HG03521 (cell line): ENCODE results near the gene OR8D1.

Experiments used
- ATAC-seq: cut with Tn5 transposase; IDR thresholded peaks from one replicate; pipeline ENCODE4 v1.9.1; 2021; ENCODE audit warnings: mild to moderate bottlenecking, moderate library complexity; ENCODE audit not compliant: unreplicated experiment

The OR8D1 gene

GRCh38 chr11:124313849-124314248 is at the start of gene OR8D1:
Gene OR8D1, minus strand, starts transcription at chr11:124313949. Its CDS starts 3,183 bp downstream, at chr11:124310766.
- ATAC-seq, result no peak

DNA sequence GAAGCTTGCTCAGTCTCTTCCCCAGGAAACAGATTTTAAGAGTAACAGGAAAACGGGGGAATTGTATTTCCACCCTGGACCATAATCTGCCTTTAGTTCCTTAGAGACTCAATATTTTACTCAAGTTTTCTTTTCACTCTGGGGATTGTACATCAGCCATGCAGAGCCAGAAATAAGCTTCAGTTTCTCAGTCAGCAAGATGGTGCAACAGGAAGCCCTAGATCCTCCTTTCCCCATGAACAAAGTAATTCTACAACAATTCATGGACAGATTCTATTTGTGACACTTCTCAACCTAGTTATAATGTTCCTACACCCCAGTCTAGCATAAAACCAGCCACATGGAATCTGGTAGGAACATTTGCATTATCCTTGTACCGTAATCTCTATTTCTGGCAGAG is 45.8 kb upstream of the OR8D1 start:
- ATAC-seq, result no peak

DNA sequence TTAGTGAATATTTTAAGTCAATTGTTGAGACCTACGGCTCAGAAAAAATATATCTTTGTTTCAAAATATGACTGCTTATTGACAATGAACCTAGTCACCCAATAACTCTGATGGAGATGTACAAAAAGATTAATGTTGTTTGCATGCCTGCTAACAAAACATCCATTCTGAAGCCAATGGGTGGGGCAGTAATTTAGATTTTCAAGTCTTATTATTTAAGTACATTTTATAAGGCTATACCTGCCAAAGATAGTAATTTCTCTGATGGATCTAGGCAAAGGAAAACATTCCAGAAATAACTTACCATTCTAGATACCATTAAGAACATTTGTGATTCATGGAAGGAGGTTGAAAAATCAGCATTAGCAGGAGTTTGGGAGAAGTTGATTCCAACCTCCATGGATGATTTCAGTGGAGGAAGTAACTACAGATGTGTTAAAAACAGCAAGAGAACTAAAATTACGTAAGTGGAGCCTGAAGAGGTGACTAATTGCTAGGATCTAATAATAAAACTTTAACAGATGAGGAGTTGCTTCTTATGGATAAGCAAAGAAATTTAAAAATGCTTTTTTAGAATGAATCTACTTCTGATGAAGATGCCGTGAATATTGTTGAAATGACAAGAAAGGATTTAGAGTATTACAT is 32.7 kb upstream of the OR8D1 start:
- no peak for ATAC-seq

DNA sequence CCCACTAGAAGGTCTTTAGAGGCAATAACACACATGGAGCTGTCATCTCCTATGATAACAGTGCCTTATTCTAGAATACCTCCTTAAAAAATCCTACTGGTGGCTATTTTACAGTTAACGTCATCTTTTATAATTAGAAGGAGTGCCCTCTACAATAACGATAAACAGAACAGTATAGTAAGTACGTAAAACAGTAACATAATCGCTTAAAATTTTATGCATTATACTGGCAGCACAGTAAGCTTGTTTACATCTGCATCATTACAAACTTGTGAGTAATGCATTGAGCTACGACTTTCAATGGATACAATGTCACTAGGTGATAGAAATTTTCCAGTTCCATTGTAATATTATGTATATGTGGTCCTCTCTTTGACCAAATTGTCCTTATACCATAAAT is 30.6 kb upstream of the OR8D1 start:
- no peak for ATAC-seq

DNA sequence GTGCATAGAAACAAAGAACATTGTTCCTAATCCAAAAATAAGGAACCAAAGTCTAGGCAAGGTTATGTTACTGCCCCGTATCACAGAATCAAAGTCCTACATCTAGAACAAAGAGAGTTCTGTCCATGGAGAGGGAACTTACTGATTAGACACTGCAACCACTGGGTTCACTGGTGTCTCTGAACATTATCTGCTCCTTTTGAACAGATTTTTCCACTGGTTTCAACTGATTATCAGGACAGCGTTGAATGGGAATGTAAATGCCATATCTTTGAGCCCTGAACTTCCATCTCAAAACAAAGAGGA is 26.3 kb upstream of the OR8D1 start:
- no peak for ATAC-seq

DNA sequence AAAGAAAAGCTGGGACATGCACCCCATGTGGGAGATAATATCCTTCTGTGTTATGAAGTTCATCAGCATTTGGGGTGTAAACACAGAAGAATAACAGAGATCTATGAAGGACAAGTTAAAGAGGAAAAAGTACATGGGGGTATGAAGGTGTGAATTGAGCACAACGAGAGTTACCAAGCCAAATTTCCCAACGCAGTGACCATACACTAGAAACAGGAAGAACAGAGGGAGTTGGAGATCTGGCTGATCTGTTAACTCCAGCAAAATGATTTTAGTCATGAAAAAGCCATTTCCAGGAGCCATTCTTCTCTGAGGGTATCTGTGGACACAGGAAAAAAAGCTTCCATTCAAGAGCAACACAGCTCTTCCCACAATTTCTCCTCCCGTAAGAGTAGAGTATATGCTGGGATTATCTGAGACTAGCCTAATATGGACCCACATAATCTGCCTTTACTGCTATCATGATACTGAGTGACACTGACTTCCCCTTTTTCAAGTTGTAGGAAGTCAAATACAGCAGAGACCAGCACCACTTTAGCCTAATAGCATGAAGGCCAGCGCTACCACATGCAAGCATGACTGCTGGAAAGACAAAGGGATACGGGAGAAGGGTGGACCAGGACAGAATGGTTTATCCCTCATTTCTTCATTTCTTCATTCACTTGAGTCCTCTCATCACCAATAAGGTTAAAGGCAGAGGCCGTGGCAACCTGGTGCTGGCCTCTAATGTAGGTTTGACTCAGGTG is 25.8 kb upstream of the OR8D1 start:
- ATAC-seq, result no peak

- ATAC-seq, result no peak
These were observed 18.1 kb upstream of the OR8D1 start for GRCh38 chr11:124331873-124332272.

GRCh38 chr11:124329787-124330478 is 16.2 kb upstream of the OR8D1 start:
- peak; percentile 77 for ATAC-seq

DNA sequence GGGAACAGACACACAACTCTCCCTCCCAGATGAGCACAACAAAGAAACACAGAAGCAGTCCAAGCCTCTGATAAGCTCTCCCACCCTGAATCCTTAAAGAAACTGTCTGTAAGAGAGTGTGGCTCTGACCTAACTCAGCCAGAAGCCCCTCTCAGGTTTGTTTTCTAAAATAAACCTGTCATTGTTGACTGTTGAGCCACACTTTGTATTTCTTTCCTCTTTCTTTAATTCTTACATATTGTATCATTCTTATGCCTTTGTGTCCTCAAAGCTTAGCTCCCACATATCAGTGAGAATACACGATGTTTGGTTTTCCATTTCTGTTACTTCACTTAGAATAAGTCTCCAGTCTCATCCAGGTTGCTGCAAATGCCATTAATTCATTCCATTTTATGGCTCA is 14.0 kb upstream of the OR8D1 start:
- no peak for ATAC-seq

DNA sequence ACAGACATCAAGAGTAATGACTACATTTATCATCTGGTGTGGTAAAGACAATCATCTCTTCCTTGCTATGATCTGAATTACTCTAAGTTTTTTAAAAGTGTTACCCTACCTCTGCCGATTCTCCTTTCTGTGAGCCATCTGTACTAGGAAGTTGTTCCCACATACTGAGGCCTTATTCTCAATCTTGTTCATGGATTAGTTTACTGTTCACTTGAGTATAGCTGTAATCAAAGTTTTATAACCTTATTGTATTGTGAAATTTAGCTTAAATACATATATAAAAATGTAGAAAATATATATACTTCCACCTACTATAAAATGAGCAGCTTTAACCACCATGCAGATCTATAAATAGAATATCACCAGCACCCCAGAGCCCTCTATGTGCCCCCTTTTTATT is 8.6 kb upstream of the OR8D1 start:
- no peak for ATAC-seq

GRCh38 chr11:124320097-124320496 is 6.3 kb upstream of the OR8D1 start, which contains the start of gene OR8D2:
Gene OR8D2, minus strand, starts transcription at chr11:124320197. Its CDS starts 0 bp downstream, at chr11:124320197.
- no peak for ATAC-seq

DNA sequence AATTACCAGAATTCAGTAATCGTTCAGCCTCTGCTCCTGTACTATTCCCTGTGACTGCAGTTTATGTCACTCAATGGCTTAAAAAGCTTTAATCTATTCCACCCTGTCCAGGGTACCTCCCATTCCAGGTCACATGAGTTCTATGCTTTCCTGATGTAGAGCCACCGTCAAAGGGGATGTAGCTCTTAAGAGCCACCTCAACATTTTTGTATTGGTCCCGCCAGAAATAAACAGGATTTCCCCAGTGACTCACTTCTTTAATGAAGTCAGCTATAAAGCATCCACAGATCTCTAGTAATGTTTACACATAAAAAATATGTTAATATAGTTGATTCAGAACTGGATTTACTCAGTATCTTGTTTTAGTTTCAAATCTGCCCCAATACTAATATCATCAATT is 1.3 kb upstream of the OR8D1 start:
- ATAC-seq, result no peak

DNA sequence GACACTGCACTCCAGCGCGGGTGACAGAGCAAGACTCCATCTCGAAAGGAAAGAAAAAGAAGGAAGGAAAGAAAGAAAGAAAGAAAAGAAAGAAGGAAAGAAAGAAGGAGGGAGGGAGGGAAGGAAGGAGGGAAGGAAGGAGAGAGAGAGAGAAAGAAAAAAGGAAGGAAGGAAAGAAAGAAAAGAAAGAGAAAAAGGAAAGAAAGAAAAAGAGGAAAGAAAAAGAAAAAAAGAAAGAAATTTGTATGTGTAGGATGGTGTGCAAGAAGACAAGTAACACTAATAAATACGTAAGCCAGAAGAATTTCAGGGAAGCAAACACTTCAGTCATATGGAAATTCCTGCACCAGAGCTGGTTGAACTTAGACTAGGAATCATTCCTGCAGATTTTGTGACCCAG is 618 bp downstream of the OR8D1 start:
- no peak for ATAC-seq

- no peak for ATAC-seq
These were observed 2.1 kb downstream of the OR8D1 start for GRCh38 chr11:124311670-124312069.

GRCh38 chr11:124311269-124311668 is 2.5 kb downstream of the OR8D1 start:
- ATAC-seq, result no peak

DNA sequence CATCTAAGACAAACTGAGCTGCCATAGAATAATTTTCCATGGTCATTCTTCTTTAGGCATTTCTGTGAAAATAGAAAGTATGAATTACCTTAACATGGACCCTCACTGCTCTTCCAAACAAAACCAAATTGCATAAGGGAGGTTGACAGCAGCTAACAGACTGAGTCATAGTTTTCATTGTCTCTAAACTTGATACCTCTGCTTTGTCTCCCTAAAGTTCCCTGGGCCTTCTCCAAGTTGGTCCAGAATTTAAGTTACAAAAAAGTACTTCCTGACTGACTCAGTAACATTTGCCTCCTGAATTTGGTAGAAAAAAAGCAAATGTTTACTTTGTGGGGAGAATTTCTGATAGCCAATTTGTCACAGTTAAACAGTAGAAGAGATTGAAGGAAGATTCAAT is 3.0 kb downstream of the OR8D1 start:
- ATAC-seq, result no peak

DNA sequence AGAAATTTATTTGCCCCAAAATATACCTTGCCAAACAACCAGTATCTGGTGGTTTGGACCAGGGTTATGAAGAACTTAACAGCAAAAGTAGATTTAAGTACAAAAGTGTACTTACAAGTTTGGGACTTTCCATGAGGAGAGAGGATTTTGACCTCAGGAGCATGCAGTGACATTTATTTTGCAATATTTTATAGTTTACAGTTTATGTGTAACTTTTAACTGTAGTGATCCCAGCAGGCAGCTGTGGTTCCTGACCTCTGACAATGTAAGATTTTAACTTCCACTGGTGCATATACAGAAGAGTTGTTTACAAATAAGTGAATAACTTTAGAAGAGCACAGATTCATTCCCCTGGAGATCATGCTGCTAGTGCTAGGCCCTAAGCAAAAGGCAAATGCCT is 6.7 kb downstream of the OR8D1 start:
- no peak for ATAC-seq

DNA sequence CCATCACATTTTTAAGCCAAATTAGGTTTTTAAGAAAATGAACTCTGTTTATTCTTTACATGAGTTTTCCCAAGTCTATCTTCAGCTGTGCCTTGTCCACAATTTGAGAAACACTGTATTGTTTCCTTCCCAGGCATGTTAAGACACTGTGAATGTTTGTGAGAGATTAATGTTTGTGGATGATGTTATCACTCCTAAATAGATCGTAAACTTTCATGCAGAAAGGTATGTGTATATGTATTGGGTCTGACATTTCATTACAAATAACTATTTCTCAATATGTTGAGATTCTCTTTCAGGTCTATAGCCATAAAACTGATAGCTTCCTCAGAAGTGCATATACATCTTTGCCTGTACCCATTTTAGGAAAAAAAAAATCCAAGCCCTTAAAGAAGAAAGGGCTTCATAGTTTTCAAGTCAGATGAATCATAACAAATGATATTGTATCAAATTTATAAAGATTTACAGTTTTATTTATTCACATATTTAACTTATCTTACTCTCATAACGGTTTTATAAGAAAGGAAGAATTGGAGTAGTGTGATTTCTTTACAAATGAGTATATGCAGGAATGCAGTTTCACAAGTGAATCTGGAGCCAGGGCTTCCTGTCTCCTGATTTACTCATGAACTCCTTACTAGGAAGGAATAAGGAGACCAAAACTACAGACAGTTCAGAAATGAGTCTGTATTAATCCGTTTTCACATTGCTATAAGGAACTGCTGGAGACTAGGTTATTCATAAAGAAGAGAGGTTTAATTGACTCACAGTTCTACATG is 11.2 kb downstream of the OR8D1 start:
- ATAC-seq, result no peak

DNA sequence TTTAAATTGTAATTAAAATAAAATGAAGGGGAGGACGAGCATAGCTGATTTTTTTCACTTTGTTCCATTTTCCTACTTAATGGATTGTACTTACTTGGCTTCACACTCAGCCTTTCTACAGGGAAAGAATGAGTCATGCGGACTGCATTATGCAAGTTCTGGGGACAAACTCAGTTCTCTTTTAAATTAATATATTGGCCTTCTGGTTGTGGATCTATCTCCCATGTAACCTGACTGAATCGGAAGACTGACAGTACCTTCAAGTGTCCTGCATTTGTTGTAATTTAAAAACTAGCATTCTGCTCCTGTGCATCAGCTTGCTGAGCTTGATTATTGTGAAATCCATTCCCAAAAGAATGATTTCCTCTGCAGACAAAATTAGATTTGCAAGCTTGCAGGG is 12.2 kb downstream of the OR8D1 start:
- ATAC-seq, result no peak

- ATAC-seq, result no peak
These were observed 15.8 kb downstream of the OR8D1 start for GRCh38 chr11:124297921-124298320.

DNA sequence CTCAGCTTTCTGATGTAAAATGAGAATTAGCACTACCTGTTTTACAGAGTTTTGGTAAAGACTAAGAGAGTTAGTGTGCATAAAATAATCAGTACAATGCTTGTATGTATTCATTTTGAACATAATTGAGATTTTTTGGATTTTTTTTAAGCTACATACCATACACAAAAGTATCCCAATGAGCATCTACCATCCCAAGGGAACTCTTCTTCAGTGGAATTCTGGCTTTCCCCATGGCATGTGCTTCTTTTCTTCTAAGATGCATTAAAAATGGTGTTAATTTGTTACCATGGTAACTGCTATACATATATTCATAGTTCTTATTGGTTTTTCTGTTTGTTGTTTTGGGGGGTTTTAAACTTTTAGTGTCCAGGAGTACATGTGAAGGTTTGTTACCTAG is 17.7 kb downstream of the OR8D1 start:
- no peak for ATAC-seq
